OCI-LY7 (cell line): ENCODE measurements around the gene MZB1. TPM values are rescaled to one million over a fixed set of nuclear protein-coding genes. Genes with fewer than 3 reads are reported as not detected.

Experiments used
- BruUV-seq: library from RNA; stranded (reverse); fragments of 400-500 nt; replicated peaks from 2 replicates; lab custom pipeline; 2021; lab: Mats Ljungman, UMichigan
- CTCF ChIA-PET: fragments of 300-600 bp; sonication (Branson Sonifier 250); formaldehyde crosslinking; loops from one replicate; lab custom pipeline; 2022; ENCODE audit warnings: antibody characterized with exemption; ENCODE audit not compliant: unreplicated experiment; lab: Charles Lee
- POLR2A ChIA-PET: fragments of 300-600 bp; sonication (Branson Sonifier 250); formaldehyde crosslinking; loops from one replicate; lab custom pipeline; 2022; ENCODE audit warnings: antibody characterized with exemption; lab: Charles Lee
- DNase-seq: peaks from one replicate; pipeline ENCODE4 v3.0.0-alpha.2; 2015; ENCODE audit warnings: low spot score
- H2AFZ ChIP-seq: fragments of 200-600 bp; sonication (generic), shearing (Covaris generic); 2 replicates; pipeline ENCODE4 v1.6.1; 2014; ENCODE audit warnings: mild to moderate bottlenecking, antibody characterized with exemption, low read length, moderate library complexity
- H3K27ac ChIP-seq: fragments of 200-600 bp; sonication (generic); 2 replicates; pipeline ENCODE4 v1.5.1; 2014; ENCODE audit warnings: mixed run types, low read depth, mild to moderate bottlenecking, moderate library complexity, low read length, inconsistent platforms; ENCODE audit not compliant: poor library complexity, severe bottlenecking
- H3K36me3 ChIP-seq: fragments of 200-600 bp; sonication (generic); 2 replicates; pipeline ENCODE4 v1.6.1; 2014; ENCODE audit warnings: mild to moderate bottlenecking, antibody characterized with exemption, low read length, moderate library complexity, mixed read lengths; ENCODE audit not compliant: insufficient read depth
- H3K4me1 ChIP-seq: fragments of 200-600 bp; sonication (generic); 2 replicates; pipeline ENCODE4 v1.5.1; 2014; ENCODE audit warnings: mild to moderate bottlenecking, low read length; ENCODE audit not compliant: insufficient read depth, poor library complexity, severe bottlenecking
- H3K4me2 ChIP-seq: fragments of 200-600 bp; sonication (generic); 2 replicates; pipeline ENCODE4 v1.6.1; 2014; ENCODE audit warnings: mild to moderate bottlenecking, low read length
- H3K4me3 ChIP-seq: fragments of 200-600 bp; sonication (generic); 2 replicates; pipeline ENCODE4 v1.5.1; 2014; ENCODE audit warnings: mild to moderate bottlenecking, low read depth, low read length; ENCODE audit not compliant: poor library complexity, severe bottlenecking
- H3K79me2 ChIP-seq: fragments of 200-600 bp; sonication (generic); 2 replicates; pipeline ENCODE4 v1.6.1; 2016; ENCODE audit warnings: low read depth, mild to moderate bottlenecking, low read length, moderate library complexity, mixed read lengths; ENCODE audit not compliant: insufficient read depth
- H3K9me2 ChIP-seq: fragments of 200-600 bp; sonication (generic); 2 replicates; pipeline ENCODE4 v1.6.1; 2016; ENCODE audit warnings: mild to moderate bottlenecking, low read length, mixed read lengths; ENCODE audit not compliant: insufficient read depth
- H3K9me3 ChIP-seq: fragments of 200-600 bp; sonication (generic); 2 replicates; pipeline ENCODE4 v1.6.1; 2014; ENCODE audit warnings: mild to moderate bottlenecking, mixed run types, low read length, mixed read lengths
- H4K20me1 ChIP-seq: fragments of 200-600 bp; sonication (generic); 2 replicates; pipeline ENCODE4 v1.6.1; 2014; ENCODE audit warnings: mild to moderate bottlenecking, antibody characterized with exemption, low read length, moderate library complexity, mixed read lengths; ENCODE audit not compliant: insufficient read depth
- EZH2phosphoT487 ChIP-seq: fragments of 200-600 bp; sonication (generic); IDR thresholded peaks from 2 replicates; pipeline ENCODE4 v1.6.1; 2018; ENCODE audit warnings: low read depth, borderline replicate concordance, mild to moderate bottlenecking, mixed run types, antibody characterized with exemption, low read length, moderate library complexity, mixed read lengths
- intact Hi-C: fragments of 100-400 bp; cut with micrococcal nuclease; formaldehyde crosslinking; loops from one replicate; pipeline ENCODE4 v1.10.0; 2022; ENCODE audit not compliant: unreplicated experiment
- total RNA-seq, 2 experiments: library from RNA; depleted of rRNA in 1 of 2; stranded (reverse); fragments of >200 nt in 1 of 2; shearing (Covaris generic) in 1 of 2; gene quantifications; 2 replicates each; pipeline ENCODE4 v1.2.3, GENCODE V29; 2014 to 2022
- TF ChIP-seq, protein P1 (sequence below): fragments of 200-600 bp; sonication (generic); conservative IDR thresholded peaks from 2 replicates; pipeline ENCODE4 v1.5.1; 2014; ENCODE audit warnings: mild to moderate bottlenecking, antibody characterized with exemption, low read length, moderate library complexity, mixed read lengths

MZB1 gene
- total RNA-seq, 2 experiments from 2014 or later = 727 to 1,014 TPM

DNA sequence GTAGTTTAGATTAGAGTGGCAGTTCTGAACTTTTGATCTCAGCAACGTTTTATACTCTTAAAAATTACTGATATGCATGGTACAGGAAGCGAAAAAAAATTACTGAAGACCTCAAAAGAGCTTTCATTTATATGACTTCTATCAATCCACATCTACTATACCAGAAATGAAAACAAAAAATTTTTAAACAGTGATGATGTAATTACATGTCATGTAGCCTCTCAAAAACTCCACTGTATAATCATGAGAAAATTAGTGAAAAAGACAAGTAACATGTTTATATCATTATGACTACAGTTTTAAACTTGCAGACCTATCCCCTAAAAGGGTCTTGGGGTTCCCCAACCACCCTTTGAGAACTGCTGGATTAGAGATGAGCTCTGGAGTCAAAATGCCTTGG is 40.3 kb upstream of the MZB1 start:
- no peak for DNase-seq
- no peaks in the 10 kb centered on the region for H3K9me3 ChIP-seq
- no peaks in the 10 kb centered on the region for H3K9me2 ChIP-seq
- CTCF ChIA-PET = no interaction called here
- intact Hi-C loops = no loop called here
- no peaks in the 10 kb centered on the region for H4K20me1 ChIP-seq
- H3K79me2 ChIP-seq = no peaks in the 10 kb centered on the region
- no peak overlapping the region for H3K27ac ChIP-seq
- no TSS peak for BruUV-seq
- no peak overlapping the region for H3K4me2 ChIP-seq
- H3K4me3 ChIP-seq = no peak overlapping the region
- H2AFZ ChIP-seq = no peak overlapping the region
- no peaks in the 10 kb centered on the region for H3K4me1 ChIP-seq
- no peaks in the 10 kb centered on the region for H3K36me3 ChIP-seq
- POLR2A ChIA-PET = interaction anchor here (0.6 kb wide), 1 partner anchor 9 kb away, joined by 3 read pairs; no protein-coding TSS in a partner anchor
- TF ChIP-seq EZH2phosphoT487 = no peak
- TF ChIP-seq, protein P1, sequence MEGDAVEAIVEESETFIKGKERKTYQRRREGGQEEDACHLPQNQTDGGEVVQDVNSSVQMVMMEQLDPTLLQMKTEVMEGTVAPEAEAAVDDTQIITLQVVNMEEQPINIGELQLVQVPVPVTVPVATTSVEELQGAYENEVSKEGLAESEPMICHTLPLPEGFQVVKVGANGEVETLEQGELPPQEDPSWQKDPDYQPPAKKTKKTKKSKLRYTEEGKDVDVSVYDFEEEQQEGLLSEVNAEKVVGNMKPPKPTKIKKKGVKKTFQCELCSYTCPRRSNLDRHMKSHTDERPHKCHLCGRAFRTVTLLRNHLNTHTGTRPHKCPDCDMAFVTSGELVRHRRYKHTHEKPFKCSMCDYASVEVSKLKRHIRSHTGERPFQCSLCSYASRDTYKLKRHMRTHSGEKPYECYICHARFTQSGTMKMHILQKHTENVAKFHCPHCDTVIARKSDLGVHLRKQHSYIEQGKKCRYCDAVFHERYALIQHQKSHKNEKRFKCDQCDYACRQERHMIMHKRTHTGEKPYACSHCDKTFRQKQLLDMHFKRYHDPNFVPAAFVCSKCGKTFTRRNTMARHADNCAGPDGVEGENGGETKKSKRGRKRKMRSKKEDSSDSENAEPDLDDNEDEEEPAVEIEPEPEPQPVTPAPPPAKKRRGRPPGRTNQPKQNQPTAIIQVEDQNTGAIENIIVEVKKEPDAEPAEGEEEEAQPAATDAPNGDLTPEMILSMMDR = no peak

DNA sequence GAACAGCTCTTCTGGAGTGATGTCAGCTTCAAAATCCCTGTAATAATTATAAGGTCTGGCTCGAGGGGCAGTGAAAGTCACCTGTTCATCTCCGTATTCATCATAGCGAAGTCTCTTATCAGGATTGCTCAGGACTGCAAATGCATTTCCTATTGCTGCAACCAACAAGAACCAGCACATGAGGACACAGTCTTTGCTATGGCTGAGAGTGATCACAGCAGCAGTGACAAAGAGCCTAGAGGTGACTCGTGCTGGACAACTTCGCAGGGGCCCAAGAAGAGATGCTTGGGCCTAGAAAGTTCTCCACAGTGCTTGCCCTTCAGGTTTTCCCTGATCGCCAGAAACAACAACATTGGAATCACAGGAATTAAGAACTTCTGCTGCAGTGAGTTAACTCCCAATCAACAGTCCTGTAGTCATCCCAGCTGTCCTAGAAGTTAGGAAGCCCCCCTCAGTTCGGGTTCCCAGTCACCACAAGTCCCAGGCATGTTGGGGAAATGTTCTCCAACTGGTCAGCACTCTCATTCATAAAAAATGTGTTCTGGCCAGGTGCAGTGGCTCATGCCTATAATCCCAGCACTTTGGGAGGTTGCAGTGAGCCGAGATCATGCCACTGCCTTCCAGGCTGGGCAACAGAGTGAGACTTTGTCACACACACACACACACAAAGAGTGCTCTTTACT is 36.6 kb upstream of the MZB1 start:
- no peaks in the 10 kb centered on the region for H3K4me1 ChIP-seq
- H4K20me1 ChIP-seq = no peaks in the 10 kb centered on the region
- H3K79me2 ChIP-seq = no peaks in the 10 kb centered on the region
- no peak overlapping the region for H3K27ac ChIP-seq
- H3K9me3 ChIP-seq = no peaks in the 10 kb centered on the region
- CTCF ChIA-PET = no interaction called here
- H3K9me2 ChIP-seq = no peaks in the 10 kb centered on the region
- TF ChIP-seq EZH2phosphoT487 = no peak
- TF ChIP-seq, protein P1 = no peak
- POLR2A ChIA-PET = interaction anchor here (0.8 kb wide), 1 partner anchor 12 kb away, joined by 3 read pairs; no protein-coding TSS in a partner anchor
- no peak overlapping the region for H3K4me2 ChIP-seq
- BruUV-seq = no TSS peak
- H3K4me3 ChIP-seq = no peak overlapping the region
- intact Hi-C loops = no loop called here
- no peaks in the 10 kb centered on the region for H3K36me3 ChIP-seq
- H2AFZ ChIP-seq = no peak overlapping the region
- no peak for DNase-seq

DNA sequence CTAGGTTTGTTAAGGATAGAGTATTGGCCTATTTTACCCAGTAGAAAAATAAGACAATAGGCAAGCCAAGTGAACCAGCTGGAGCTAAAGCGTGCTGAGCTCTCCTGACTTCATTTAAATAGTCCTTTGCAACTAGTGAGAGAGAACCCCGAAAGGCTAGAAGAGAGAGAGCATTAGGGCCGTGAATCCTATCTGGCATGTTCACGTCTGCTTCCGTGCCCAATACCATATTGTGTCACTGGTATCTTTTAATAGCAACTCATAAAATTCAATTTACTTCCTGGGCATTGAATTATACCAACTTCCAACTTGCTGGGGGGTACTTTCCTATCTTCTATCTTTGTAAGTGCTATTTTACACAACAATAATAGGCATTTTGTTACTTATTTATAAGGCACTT is 35.8 kb upstream of the MZB1 start:
- POLR2A ChIA-PET = interaction anchor here (0.6 kb wide), 1 partner anchor 223 kb away, joined by 3 read pairs; the partner anchor contains the start of gene CXXC5
- intact Hi-C loops = no loop called here
- H3K36me3 ChIP-seq = no peaks in the 10 kb centered on the region
- no TSS peak for BruUV-seq
- no peak overlapping the region for H3K4me2 ChIP-seq
- TF ChIP-seq, protein P1 = no peak
- no peak for TF ChIP-seq EZH2phosphoT487
- no peaks in the 10 kb centered on the region for H3K79me2 ChIP-seq
- CTCF ChIA-PET = interaction anchor here (0.6 kb wide), 1 partner anchor 157 kb away, joined by 3 read pairs; no protein-coding TSS in a partner anchor
- H3K4me1 ChIP-seq = no peaks in the 10 kb centered on the region
- DNase-seq = no peak
- no peaks in the 10 kb centered on the region for H3K9me2 ChIP-seq
- H4K20me1 ChIP-seq = no peaks in the 10 kb centered on the region
- no peak overlapping the region for H2AFZ ChIP-seq
- no peaks in the 10 kb centered on the region for H3K9me3 ChIP-seq
- H3K4me3 ChIP-seq = no peak overlapping the region
- H3K27ac ChIP-seq = no peak overlapping the region
